ENCODE measurements around the gene RELN.

RELN gene

GRCh38 chr7:103679151-103680132, 310.0 kb downstream of the RELN start:
- no peak overlapping the region for H3K4me3 ChIP-seq (ENCODE audit: low read length)
- TF ChIP-seq CTCF (IDR thresholded peaks at IDR 0.05; ENCODE audit: insufficient read depth, low read depth, low read length, missing control alignments) = no peak
- DNase-seq (ENCODE audit: low read depth) = no peak

GRCh38 chr7:103668279-103668941, 321.0 kb downstream of the RELN start:
- TF ChIP-seq CTCF (IDR thresholded peaks at IDR 0.05; ENCODE audit: insufficient read depth, low read depth, low read length, missing control alignments) = no peak
- H3K4me3 ChIP-seq (ENCODE audit: low read length) = no peak overlapping the region
- no peak for DNase-seq (ENCODE audit: low read depth)

- H3K4me3 ChIP-seq (ENCODE audit: low read length) = no peak overlapping the region
- TF ChIP-seq CTCF (IDR thresholded peaks at IDR 0.05; ENCODE audit: insufficient read depth, low read depth, low read length, missing control alignments) = no peak
- no peak for DNase-seq (ENCODE audit: low read depth)
Observed at GRCh38 chr7:103666326-103666725, 323.1 kb downstream of the RELN start.

GRCh38 chr7:103664577-103664976, 324.9 kb downstream of the RELN start:
- no peak for DNase-seq (ENCODE audit: low read depth)
- H3K4me3 ChIP-seq (ENCODE audit: low read length) = no peak overlapping the region
- no peak for TF ChIP-seq CTCF (IDR thresholded peaks at IDR 0.05; ENCODE audit: insufficient read depth, low read depth, low read length, missing control alignments)

- TF ChIP-seq CTCF (IDR thresholded peaks at IDR 0.05; ENCODE audit: insufficient read depth, low read depth, low read length, missing control alignments) = no peak
- DNase-seq (ENCODE audit: low read depth) = peak; percentile 83
- H3K4me3 ChIP-seq (ENCODE audit: low read length) = no peak overlapping the region
Observed at GRCh38 chr7:103660455-103661371, 328.7 kb downstream of the RELN start.

All from epithelial cell of esophagus (primary cell).